GM18519 (cell line): Measurements from ENCODE around the gene KIAA1586.
A peak's percentile ranks its signal among the peaks of the same experiment; 100 is the strongest.
"Not testable (repeated sequence)": the region's sequence is repeated elsewhere in the genome, so short reads cannot be mapped to it uniquely, and the experiment has no call there.

Source experiments
- ATAC-seq: cut with Tn5 transposase; IDR thresholded peaks from one replicate; pipeline ENCODE4 v1.9.1; 2021; ENCODE audit warnings: mild to moderate bottlenecking, moderate library complexity; ENCODE audit not compliant: unreplicated experiment, low FRiP score

The KIAA1586 gene

GRCh38 chr6:57046332-57047256 is at the start of gene KIAA1586:
Gene KIAA1586 (plus strand): TSS chr6:57046693. CDS start chr6:57046756, 63 bp downstream.
- ATAC-seq = peak; percentile 84

DNA sequence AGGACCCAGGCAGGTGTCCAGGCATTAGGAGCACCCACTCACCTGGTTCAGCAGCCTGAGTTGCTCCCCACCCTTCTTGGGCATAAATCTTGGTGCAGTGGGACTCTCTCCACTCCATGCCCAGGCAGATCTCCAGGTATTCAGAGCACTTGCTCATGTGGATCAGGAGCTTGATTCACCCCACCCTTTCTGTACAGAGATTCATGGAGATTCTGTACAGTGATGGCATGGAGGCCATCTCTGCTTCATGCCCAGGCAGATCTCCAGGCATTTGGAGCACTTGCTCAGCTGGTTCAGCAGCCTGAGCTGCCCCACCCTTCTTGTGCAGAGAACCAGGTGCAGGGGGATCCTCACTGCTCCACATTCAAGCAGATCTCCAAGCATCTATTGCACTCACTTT is 47.4 kb upstream of the KIAA1586 start:
- ATAC-seq = no peak

DNA sequence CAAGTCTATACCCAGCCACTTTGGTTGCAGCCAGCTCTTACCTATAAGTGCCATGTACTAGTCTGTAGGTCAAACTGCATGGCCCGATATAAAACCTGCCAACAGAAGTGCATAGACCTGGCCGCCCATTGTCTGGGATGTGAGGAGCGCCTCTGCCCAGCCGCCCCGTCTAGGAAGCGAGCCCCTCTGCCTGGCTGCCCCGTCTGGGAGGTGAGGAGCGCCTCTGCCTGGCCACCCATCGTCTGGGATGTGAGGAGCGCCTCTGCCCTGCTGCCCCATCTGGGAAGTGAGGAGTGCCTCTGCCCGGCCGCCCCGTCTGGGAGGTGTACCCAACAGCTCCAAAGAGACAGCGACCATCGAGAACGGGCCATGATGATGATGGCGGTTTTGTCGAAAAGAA is 46.7 kb upstream of the KIAA1586 start:
- ATAC-seq = not testable (repeated sequence)

- no peak for ATAC-seq
Measured at GRCh38 chr6:57002197-57002596, 44.3 kb upstream of the KIAA1586 start.

DNA sequence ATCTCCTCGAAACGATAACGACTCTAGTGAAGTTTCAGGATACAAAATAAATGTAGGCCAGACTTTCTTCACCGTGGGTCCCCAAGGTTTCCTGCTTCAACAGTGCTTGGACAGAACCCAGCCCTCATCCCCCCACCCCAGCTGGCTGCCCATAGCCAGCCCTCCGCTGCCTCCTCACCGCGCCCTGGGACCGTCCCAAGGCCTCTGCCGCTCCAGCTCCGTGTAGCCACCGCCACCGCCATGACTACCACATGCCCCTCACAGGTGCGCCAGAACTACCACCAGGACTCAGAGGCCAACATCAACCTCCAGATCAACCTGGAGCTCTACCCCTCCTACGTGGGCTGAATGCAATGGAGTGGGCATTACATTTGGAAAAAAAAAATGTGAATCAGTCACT is 42.2 kb upstream of the KIAA1586 start:
- no peak for ATAC-seq

DNA sequence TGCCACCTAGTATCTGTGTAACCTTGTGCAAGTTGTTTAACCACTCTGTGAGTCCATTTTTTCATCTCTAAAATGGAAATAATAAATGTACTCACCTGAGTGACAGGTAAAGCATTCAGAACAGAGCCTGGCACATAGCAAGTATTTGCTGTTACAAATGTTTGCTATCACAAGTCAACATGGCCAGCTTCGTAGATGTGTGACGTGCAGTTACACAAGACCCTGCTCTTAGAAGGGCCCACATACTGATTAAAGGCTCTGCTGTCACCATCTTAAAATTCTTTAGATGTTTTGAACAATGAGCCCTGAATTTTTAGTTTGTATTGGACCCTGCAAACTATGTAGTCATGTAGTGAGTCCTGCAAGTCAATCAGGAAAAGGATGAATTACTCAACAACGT is 40.4 kb upstream of the KIAA1586 start:
- no peak for ATAC-seq

DNA sequence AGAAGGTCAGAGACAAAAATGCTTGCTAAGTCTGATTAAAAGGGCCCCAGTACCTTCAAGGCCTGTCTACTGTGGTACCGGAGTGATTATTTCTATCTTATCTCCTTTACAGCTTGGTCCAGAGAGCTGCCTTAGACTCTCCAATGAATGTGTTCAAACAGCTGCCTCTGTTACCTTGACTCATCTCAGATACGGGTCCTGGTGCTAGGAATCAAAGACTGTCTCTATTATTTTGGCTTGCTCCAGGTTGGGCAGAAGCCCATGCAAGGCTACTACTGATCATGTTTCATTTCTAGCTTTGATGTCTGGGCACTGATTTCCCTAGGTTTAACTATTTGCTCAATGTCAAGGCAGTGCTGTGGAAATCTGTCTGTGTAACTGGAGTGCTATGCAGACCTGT is 38.4 kb upstream of the KIAA1586 start:
- not testable (repeated sequence) for ATAC-seq

DNA sequence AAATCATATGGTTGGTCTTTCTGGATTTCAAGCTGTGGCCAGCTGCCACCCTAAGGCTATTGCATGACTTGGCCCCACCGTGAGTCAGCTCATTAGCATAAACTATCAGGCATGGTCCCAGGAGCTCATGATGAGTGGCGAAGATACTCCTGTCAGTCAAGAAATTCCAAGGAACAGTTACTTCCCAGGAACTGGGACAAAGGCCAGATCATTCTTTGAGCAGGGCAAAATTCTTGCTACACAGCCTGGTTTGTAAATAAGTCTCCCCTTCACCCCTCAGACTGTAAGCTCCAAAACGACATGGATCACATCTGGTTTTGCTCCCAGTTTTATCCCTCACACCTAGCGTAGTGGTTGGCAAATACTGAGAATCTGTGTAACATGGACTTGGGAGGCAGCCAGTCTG is 33.0 kb upstream of the KIAA1586 start:
- no peak for ATAC-seq

GRCh38 chr6:57017069-57017468 is 29.4 kb upstream of the KIAA1586 start:
- no peak for ATAC-seq

GRCh38 chr6:57017841-57018240 is 28.7 kb upstream of the KIAA1586 start:
- ATAC-seq = no peak

GRCh38 chr6:57019434-57019833 is 27.1 kb upstream of the KIAA1586 start:
- ATAC-seq = no peak

GRCh38 chr6:57021086-57021720 is 25.3 kb upstream of the KIAA1586 start:
- peak; percentile 86 for ATAC-seq

- ATAC-seq = no peak
Measured at GRCh38 chr6:57024321-57024720, 22.2 kb upstream of the KIAA1586 start.

DNA sequence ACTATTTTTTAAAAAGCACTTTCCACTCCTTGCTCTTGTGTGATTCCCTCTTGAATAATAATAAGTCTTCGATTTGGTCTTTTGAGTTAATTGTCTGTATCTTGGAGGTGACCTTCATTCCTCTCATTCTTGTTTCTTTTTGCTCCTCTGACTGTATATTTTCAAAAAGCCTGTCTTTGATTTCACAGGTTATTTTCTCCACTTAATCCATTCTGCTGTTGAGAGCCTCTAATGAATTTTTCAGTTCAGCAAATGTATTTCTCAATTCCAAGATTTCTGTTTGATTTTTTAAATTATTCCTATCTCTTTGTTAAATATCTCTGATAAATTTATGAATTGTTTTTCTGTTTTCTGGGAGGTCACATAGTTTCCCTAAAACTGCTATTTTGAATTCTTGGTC is 21.7 kb upstream of the KIAA1586 start:
- ATAC-seq = no peak

- ATAC-seq = no peak
Measured at GRCh38 chr6:57026001-57026400, 20.5 kb upstream of the KIAA1586 start.

GRCh38 chr6:57027301-57027700 is 19.2 kb upstream of the KIAA1586 start:
- ATAC-seq = no peak

GRCh38 chr6:57029213-57029612 is 17.3 kb upstream of the KIAA1586 start:
- ATAC-seq = no peak

- no peak for ATAC-seq
Measured at GRCh38 chr6:57033228-57033627, 13.3 kb upstream of the KIAA1586 start.

DNA sequence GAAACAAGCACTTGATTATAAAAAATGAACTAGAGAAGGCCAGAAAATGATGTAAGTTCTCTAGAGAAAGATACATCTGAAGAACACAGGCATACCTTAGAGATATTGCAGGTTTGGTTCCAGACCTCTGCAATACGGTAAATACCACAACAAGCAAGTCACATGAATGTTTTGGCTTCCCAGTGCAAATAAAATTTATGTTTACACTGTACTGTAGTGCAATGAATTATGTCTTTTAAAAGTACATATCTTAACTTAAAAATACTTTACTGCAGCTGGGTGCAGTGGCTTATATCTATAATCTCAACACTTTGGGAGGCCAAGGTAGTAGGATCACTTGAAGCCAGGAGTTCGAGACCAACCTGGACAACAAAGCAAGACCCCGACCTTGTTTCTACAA is 10.9 kb upstream of the KIAA1586 start:
- no peak for ATAC-seq

- ATAC-seq = no peak
Measured at GRCh38 chr6:57038906-57039305, 7.6 kb upstream of the KIAA1586 start.

DNA sequence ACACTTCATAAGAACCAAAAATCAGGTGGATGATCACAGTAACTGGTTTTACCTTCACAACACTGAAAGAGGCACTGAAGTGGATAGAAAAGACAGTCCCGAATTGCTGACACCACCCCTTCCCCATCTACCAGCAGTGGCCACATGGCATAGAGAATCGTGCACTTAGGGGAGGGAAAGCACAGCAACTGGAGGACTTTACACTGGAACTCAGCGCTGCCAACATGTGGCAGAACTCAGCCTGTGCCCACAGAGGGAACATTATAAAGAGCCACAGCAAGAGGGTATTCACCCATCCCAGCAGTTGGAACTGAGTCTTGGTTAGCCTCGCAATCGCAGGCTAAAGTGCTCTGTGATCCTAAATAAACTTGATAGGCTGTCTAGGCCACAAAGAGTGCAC is 6.5 kb upstream of the KIAA1586 start:
- ATAC-seq = no peak

GRCh38 chr6:57044061-57044460 is 2.4 kb upstream of the KIAA1586 start:
- not testable (repeated sequence) for ATAC-seq
